Transverse colon (tissue), 4 donors: Measurements from ENCODE around the gene UQCC5. TPM values are rescaled to one million over a fixed set of nuclear protein-coding genes. Genes with fewer than 3 reads are reported as not detected.

ENCODE experiments used
- DNase-seq: peaks from one replicate; pipeline ENCODE4 v3.0.0-alpha.2; 2019
- H3K27ac ChIP-seq, 4 donors: fragments of 200-600 bp; sonication (generic); 2 replicates each; pipeline ENCODE4 v1.5.1; 2016 to 2018; ENCODE audit warnings: inconsistent platforms in 4 of 4
- H3K27me3 ChIP-seq: fragments of 200-600 bp; sonication (generic); 2 replicates; pipeline ENCODE4 v1.5.1; 2017; ENCODE audit warnings: inconsistent platforms
- H3K36me3 ChIP-seq, 4 donors: fragments of 200-600 bp; sonication (generic); 2 replicates each; pipeline ENCODE4 v1.5.1; 2017 to 2019; ENCODE audit warnings: inconsistent platforms in 4 of 4
- H3K4me1 ChIP-seq, 4 donors: fragments of 200-600 bp; sonication (generic); 2 replicates each; pipeline ENCODE4 v1.5.1; 2017 to 2020; ENCODE audit warnings: inconsistent platforms in 4 of 4
- H3K4me3 ChIP-seq, 4 donors: fragments of 200-600 bp; sonication (generic); 1 replicate in 1 of 4; 2 replicates in 3 of 4; pipeline versions ENCODE4 v1.5.1 to v1.6.1; 2017 to 2019; ENCODE audit warnings: inconsistent platforms in 4 of 4
- H3K9me3 ChIP-seq, 2 donors: fragments of 200-600 bp; sonication (generic); 2 replicates each; pipeline ENCODE4 v1.5.1; 2017 to 2019; ENCODE audit warnings: inconsistent platforms in 2 of 2
- CTCF ChIP-seq, 5 experiments: fragments of 200-600 bp in 3 of 5; fragments of 450-650 bp in 2 of 5; sonication (generic) in 3 of 5; IDR thresholded peaks; 1 replicate in 2 of 5; 2 replicates in 3 of 5; pipeline ENCODE4 v1.5.1; 2016 to 2017; ENCODE audit warnings: antibody characterized with exemption in 5 of 5, inconsistent platforms in 3 of 5, mild to moderate bottlenecking in 2 of 5, moderate library complexity in 1 of 5
- EP300 ChIP-seq: sonication (generic); formaldehyde crosslinking; IDR thresholded peaks from one replicate; pipeline ENCODE4 v1.6.1; 2017; ENCODE audit warnings: antibody characterized with exemption, low read depth
- POLR2A ChIP-seq: fragments of 450-650 bp; IDR thresholded peaks from one replicate; pipeline ENCODE4 v1.6.1; 2016; ENCODE audit warnings: antibody characterized with exemption, mild to moderate bottlenecking, moderate library complexity
- POLR2AphosphoS5 ChIP-seq, 3 donors: sonication (generic); formaldehyde crosslinking; IDR thresholded peaks; one replicate each; pipeline ENCODE4 v1.6.1; 2016; ENCODE audit warnings: antibody characterized with exemption in 3 of 3
- WGBS, 2 donors: methylation state at CpG; one replicate each; pipeline ENCODE4 v1.1.5; 2018; ENCODE audit warnings: low coverage in 1 of 2; 5-methylcytosine and 5-hydroxymethylcytosine counted together
- in situ Hi-C, 4 donors: fragments of 200-750 bp; cut with MboI; loops; one replicate each; pipeline versions ENCODE4 v1.15.0 to v1.15.1; 2017; ENCODE audit warnings: low sequenced_read_pairs in 3 of 4, low pct_ligation_motif_present in 1 of 4, low pct_unique_long_range_greater_than_20kb in 1 of 4
- intact Hi-C: fragments of 100-400 bp; cut with DNase I; formaldehyde crosslinking; loops from one replicate; pipeline ENCODE4 v1.15.1; 2023; ENCODE audit warnings: low total_unique reads
- total RNA-seq, 4 donors: library from RNA; depleted of rRNA; stranded (reverse); fragments of >200 nt; gene quantifications; one replicate each; pipeline ENCODE4 v1.1.0, GENCODE V29; 2016

Gene UQCC5
- total RNA-seq, 4 donors from 2014 or later = 2.6 to 22.1 (median 4.0) TPM; not detected in 1

DNA sequence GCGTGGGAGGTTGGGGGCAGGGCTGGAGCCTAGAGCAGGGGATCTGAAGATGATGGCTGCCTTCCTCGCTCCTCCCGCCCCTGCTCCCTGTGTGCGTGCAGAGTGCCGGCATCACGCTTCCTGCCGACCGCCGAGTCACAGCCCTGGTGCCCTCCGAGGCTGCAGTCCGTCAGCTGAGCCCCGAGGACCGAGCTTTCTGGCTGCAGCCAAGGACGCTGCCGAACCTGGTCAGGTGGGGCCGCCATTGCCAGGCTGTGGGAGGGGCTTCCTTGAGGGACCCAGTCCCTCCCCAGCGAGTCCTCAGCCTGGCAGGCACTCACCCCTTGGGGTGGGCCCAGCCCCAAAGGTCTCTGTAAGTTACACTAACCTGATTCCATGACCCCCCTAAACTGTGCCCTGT is 23.7 kb upstream of the UQCC5 start:
- 60 to 77% methylated on average over 1 to 17 of the region's 17 CpGs for WGBS, 2 donors
- in situ Hi-C loops (no loop called here), intact Hi-C loops (no loop called here)
- no peaks in the 10 kb centered on the region for H3K9me3 ChIP-seq
- H3K36me3 ChIP-seq = no peaks in the 10 kb centered on the region
- no peaks in the 10 kb centered on the region for H3K27me3 ChIP-seq
- no peak overlapping the region for H3K27ac ChIP-seq
- no peak for DNase-seq
- no peaks in the 10 kb centered on the region for H3K4me1 ChIP-seq
- no peak overlapping the region for H3K4me3 ChIP-seq
- TF ChIP-seq POLR2A (no peak), POLR2AphosphoS5 (IDR thresholded peaks at IDR 0.05) (no peak), CTCF (IDR thresholded peaks at IDR 0.05) (no peak), EP300 (no peak)

GRCh38 chr3:52513281-52513680 is 23.1 kb upstream of the UQCC5 start:
- Histone ChIP-seq H3K36me3 (no peaks in the 10 kb centered on the region), H3K4me1 (no peaks in the 10 kb centered on the region), H3K9me3 (no peaks in the 10 kb centered on the region), H3K27ac (no peak overlapping the region), H3K27me3 (no peaks in the 10 kb centered on the region), H3K4me3 (no peak overlapping the region)
- no peak for DNase-seq
- in situ Hi-C loops = no loop called here
- TF ChIP-seq POLR2A (no peak), EP300 (no peak), POLR2AphosphoS5 (IDR thresholded peaks at IDR 0.05) (no peak)
- 85% methylated on average over 5 of the region's 7 CpGs; no CpG with 5 or more reads in 1 of the 2 donors for WGBS, 2 donors
- intact Hi-C loops = no loop called here

DNA sequence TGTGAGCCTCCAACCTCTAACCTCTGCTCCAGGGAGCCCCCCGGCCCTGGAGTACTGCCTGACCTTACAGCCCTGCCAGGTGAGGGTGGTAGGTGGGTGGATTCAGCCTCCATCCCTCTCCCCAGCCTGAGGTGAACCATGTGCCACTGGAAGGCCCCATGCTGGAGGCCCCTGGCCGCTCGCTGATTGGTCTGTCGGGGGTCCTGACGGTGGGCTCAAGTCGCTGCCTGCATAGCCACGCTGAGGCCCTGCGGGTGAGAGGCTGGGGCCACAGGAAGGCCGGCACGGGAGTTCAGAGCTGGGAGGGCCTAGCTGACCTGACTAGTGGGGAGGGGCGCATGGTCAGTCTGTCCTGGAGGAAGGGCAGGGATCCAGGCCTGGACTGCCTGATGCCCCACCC is 21.8 kb upstream of the UQCC5 start:
- no peak for DNase-seq
- TF ChIP-seq POLR2A = no peak
- TF ChIP-seq EP300 = no peak
- TF ChIP-seq POLR2AphosphoS5 (IDR thresholded peaks at IDR 0.05) = no peak
- no peak for TF ChIP-seq CTCF (IDR thresholded peaks at IDR 0.05)
- Histone ChIP-seq H3K9me3 (no peaks in the 10 kb centered on the region), H3K36me3 (no peaks in the 10 kb centered on the region), H3K27me3 (no peaks in the 10 kb centered on the region), H3K27ac (no peak overlapping the region), H3K4me1 (peaks cover 0 to 4% (median 0%) of the 10 kb centered on the region in 4 donors), H3K4me3 (no peak overlapping the region)
- in situ Hi-C loops = no loop called here
- intact Hi-C loops = no loop called here
- whole genome bisulfite sequencing, 2 donors = 93% methylated on average over 9 of the region's 11 CpGs; no CpG with 5 or more reads in 1 of the 2 donors

DNA sequence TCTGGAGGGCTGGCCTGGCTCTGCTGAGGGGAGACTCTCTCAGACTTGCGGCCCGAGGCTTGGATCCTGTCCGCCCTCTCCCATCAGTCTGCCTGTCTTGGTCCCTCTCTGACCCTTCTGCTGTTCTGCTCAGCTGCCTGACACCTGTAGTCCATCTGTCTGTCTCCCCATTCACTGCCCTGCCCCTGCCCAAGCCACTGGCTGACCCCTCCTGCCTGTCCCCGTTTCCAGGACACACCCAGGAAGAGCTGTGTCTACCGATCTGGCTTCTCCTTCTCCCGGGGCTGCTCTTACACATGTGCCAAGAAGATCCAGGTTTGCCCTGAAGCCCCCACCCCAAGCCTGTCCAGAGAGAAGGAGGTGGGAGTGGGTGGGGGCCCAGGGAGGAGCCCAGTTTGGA is 21.2 kb upstream of the UQCC5 start:
- 20 to 54% methylated on average over 2 to 6 of the region's 6 CpGs for WGBS, 2 donors
- Histone ChIP-seq H3K27me3 (no peaks in the 10 kb centered on the region), H3K4me3 (no peak overlapping the region), H3K27ac (no peak overlapping the region), H3K9me3 (no peaks in the 10 kb centered on the region), H3K36me3 (no peaks in the 10 kb centered on the region), H3K4me1 (peaks cover 0 to 4% (median 0%) of the 10 kb centered on the region in 4 donors)
- intact Hi-C loops = no loop called here
- TF ChIP-seq EP300 (no peak), CTCF (IDR thresholded peaks at IDR 0.05) (no peak)
- in situ Hi-C loops = no loop called here
- DNase-seq = no peak

DNA sequence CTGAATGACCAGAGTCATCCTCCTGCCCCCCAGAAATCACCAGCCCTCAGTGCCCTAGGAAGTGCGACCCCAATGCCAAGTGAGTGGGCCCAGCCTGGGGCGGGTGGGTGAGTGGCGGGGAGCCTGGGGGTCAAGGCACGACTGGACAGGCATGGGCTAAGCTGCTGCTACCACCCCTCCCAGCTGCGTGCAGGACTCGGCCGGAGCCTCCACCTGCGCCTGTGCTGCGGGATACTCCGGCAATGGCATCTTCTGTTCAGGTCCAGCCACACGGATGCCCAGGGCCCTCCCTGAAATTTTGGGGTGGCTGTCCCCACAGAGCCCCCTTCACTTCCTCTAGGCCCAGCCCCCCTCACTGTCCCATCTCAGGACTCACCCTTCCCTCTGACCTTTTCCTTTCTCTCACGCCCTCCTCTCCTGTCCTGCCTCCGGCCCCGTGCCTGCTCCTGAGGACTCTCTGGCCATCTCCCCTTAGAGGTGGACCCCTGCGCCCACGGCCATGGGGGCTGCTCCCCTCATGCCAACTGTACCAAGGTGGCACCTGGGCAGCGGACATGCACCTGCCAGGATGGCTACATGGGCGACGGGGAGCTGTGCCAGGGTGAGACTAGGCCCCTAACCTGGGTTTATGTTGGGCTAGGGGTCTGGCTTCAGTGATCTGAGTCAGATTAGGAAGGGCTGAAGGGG is 19.8 kb upstream of the UQCC5 start:
- Histone ChIP-seq H3K9me3 (no peaks in the 10 kb centered on the region), H3K27ac (no peak overlapping the region), H3K27me3 (no peaks in the 10 kb centered on the region), H3K4me3 (no peak overlapping the region), H3K4me1 (peaks cover 0 to 4% (median 0%) of the 10 kb centered on the region in 4 donors), H3K36me3 (no peaks in the 10 kb centered on the region)
- in situ Hi-C loops (no loop called here), intact Hi-C loops (no loop called here)
- TF ChIP-seq EP300 (no peak), POLR2AphosphoS5 (IDR thresholded peaks at IDR 0.05) (no peak), POLR2A (no peak), CTCF (IDR thresholded peaks at IDR 0.05) (no peak)
- WGBS, 2 donors = 87 to 100% methylated on average over 1 to 16 of the region's 19 CpGs
- no peak for DNase-seq
